IPS-NIHi7 (cell line): ENCODE data around the gene DRC7.
"Not testable (repeated sequence)": the region's sequence is repeated elsewhere in the genome, so short reads cannot be mapped to it uniquely, and the experiment has no call there.

Experiments used
- DNase-seq: peaks from one replicate; pipeline ENCODE4 v3.0.0; 2012; ENCODE audit warnings: mixed read lengths; ENCODE audit errors: extremely low spot score

DRC7 gene

GRCh38 chr16:57761957-57762356 lies 67.4 kb downstream of the DRC7 start:
- no peak for DNase-seq

GRCh38 chr16:57762365-57763040 lies 67.9 kb downstream of the DRC7 start:
- no peak for DNase-seq

- DNase-seq = no peak
Observed at GRCh38 chr16:57763285-57764005, 68.8 kb downstream of the DRC7 start.

GRCh38 chr16:57764006-57764340 lies 69.4 kb downstream of the DRC7 start:
- DNase-seq = no peak

- peak; percentile 95 for DNase-seq
Observed at GRCh38 chr16:57764341-57765159, 69.9 kb downstream of the DRC7 start.

- no peak for DNase-seq
Observed at GRCh38 chr16:57765160-57765728, 70.6 kb downstream of the DRC7 start.

GRCh38 chr16:57766714-57767348 lies 72.2 kb downstream of the DRC7 start:
- no peak for DNase-seq

- DNase-seq = no peak
Observed at GRCh38 chr16:57769541-57770145, 75.0 kb downstream of the DRC7 start.

GRCh38 chr16:57770361-57770760 lies 75.8 kb downstream of the DRC7 start:
- DNase-seq = no peak

- no peak for DNase-seq
Observed at GRCh38 chr16:57771141-57771785, 76.7 kb downstream of the DRC7 start.

- no peak for DNase-seq
Observed at GRCh38 chr16:57773019-57773418, 78.4 kb downstream of the DRC7 start.

- DNase-seq = no peak
Observed at GRCh38 chr16:57773655-57774295, 79.2 kb downstream of the DRC7 start.

GRCh38 chr16:57774705-57775285 lies 80.2 kb downstream of the DRC7 start:
- no peak for DNase-seq

- peak; percentile 91 for DNase-seq
Observed at GRCh38 chr16:57775661-57776469, 81.3 kb downstream of the DRC7 start.

GRCh38 chr16:57778658-57779057 lies 84.1 kb downstream of the DRC7 start:
- no peak for DNase-seq

GRCh38 chr16:57779836-57780235 lies 85.2 kb downstream of the DRC7 start:
- not testable (repeated sequence) for DNase-seq

GRCh38 chr16:57781349-57781740 lies 86.7 kb downstream of the DRC7 start:
- no peak for DNase-seq
